Activated CD4-positive, alpha-beta T cell treated with anti-CD3 and anti-CD28 coated beads, Interleukin-2, amount 50 U/mL, for 16 hours (primary cell): ENCODE measurements around the gene TEX2.

ENCODE experiments used
- DNase-seq: peaks from one replicate; pipeline ENCODE4 v3.0.0-alpha.2; 2020

The TEX2 gene

GRCh38 chr17:64107500-64108236, 155.4 kb downstream of the TEX2 start:
- DNase-seq: no peak

- no peak for DNase-seq
These were observed 156.1 kb downstream of the TEX2 start for GRCh38 chr17:64106918-64107317.

- no peak for DNase-seq
These were observed 159.4 kb downstream of the TEX2 start for GRCh38 chr17:64103391-64104364.

GRCh38 chr17:64102627-64103390, 160.3 kb downstream of the TEX2 start:
- DNase-seq: no peak

- DNase-seq: no peak
These were observed 163.5 kb downstream of the TEX2 start for GRCh38 chr17:64099543-64099942.
